WERI-Rb-1 (cell line): ENCODE measurements around the gene AMHR2.

Experiments used
- DNase-seq: peaks from one replicate; pipeline ENCODE4 v3.0.0-alpha.2; 2020
- H3K27ac ChIP-seq: fragments of 250-450 bp; sonication (Bioruptor Pico); 2 replicates; pipeline ENCODE4 v1.5.1; 2020; ENCODE audit warnings: mild to moderate bottlenecking, moderate library complexity
- H3K27me3 ChIP-seq: fragments of 250-450 bp; sonication (Bioruptor Pico); 2 replicates; pipeline ENCODE4 v1.5.1; 2021; ENCODE audit warnings: mild to moderate bottlenecking, low read depth, moderate library complexity; ENCODE audit not compliant: insufficient read depth, severe bottlenecking
- H3K36me3 ChIP-seq: fragments of 250-450 bp; sonication (Bioruptor Pico); 2 replicates; pipeline ENCODE4 v1.5.1; 2020; ENCODE audit warnings: mild to moderate bottlenecking, moderate library complexity
- H3K4me3 ChIP-seq: 2 replicates; pipeline ENCODE4 v1.5.1; 2011; ENCODE audit warnings: low read depth, mild to moderate bottlenecking, control low read depth, low read length
- H3K9me3 ChIP-seq: fragments of 250-450 bp; sonication (Bioruptor Pico); 2 replicates; pipeline ENCODE4 v1.5.1; 2021; ENCODE audit warnings: mild to moderate bottlenecking, moderate library complexity; ENCODE audit not compliant: severe bottlenecking
- CTCF ChIP-seq: IDR thresholded peaks from 2 replicates; pipeline ENCODE4 v1.5.1; 2011; ENCODE audit warnings: low read depth, mild to moderate bottlenecking, control low read depth, inconsistent platforms, low read length

The AMHR2 gene

GRCh38 chr12:53463802-53464560, 40.3 kb downstream of the AMHR2 start:
- no peak for TF ChIP-seq CTCF
- no peak for DNase-seq
- H3K36me3 ChIP-seq, result peaks cover 99% of the 10 kb centered on the region
- H3K4me3 ChIP-seq, result no peak overlapping the region
- no peak overlapping the region for H3K27ac ChIP-seq
- H3K9me3 ChIP-seq, result no peaks in the 10 kb centered on the region
- H3K27me3 ChIP-seq, result no peaks in the 10 kb centered on the region

- no peak overlapping the region for H3K4me3 ChIP-seq
- H3K9me3 ChIP-seq, result no peaks in the 10 kb centered on the region
- no peak for TF ChIP-seq CTCF
- no peak overlapping the region for H3K27ac ChIP-seq
- DNase-seq, result no peak
- no peaks in the 10 kb centered on the region for H3K27me3 ChIP-seq
- peaks cover 99% of the 10 kb centered on the region for H3K36me3 ChIP-seq
Observed at GRCh38 chr12:53464685-53465418, 41.2 kb downstream of the AMHR2 start.

- no peak overlapping the region for H3K27ac ChIP-seq
Observed at GRCh38 chr12:53465679-53466078, 42.0 kb downstream of the AMHR2 start.

GRCh38 chr12:53466640-53467039, 43.0 kb downstream of the AMHR2 start:
- Histone ChIP-seq H3K27ac (no peak overlapping the region), H3K4me3 (no peak overlapping the region), H3K36me3 (peaks cover 96% of the 10 kb centered on the region), H3K27me3 (no peaks in the 10 kb centered on the region), H3K9me3 (no peaks in the 10 kb centered on the region)
- DNase-seq, result no peak
- TF ChIP-seq CTCF, result no peak

More at GRCh38 chr12:53465679-53466078, 42.0 kb downstream of the AMHR2 start:
- no peak for TF ChIP-seq CTCF
- Histone ChIP-seq H3K9me3 (no peaks in the 10 kb centered on the region), H3K36me3 (peaks cover 98% of the 10 kb centered on the region), H3K27me3 (no peaks in the 10 kb centered on the region), H3K4me3 (no peak overlapping the region)
- no peak for DNase-seq

GRCh38 chr12:53467082-53467481, 43.4 kb downstream of the AMHR2 start:
- no peak for DNase-seq
- TF ChIP-seq CTCF, result no peak
- Histone ChIP-seq H3K36me3 (peaks cover 96% of the 10 kb centered on the region), H3K4me3 (no peak overlapping the region), H3K9me3 (no peaks in the 10 kb centered on the region), H3K27ac (no peak overlapping the region), H3K27me3 (no peaks in the 10 kb centered on the region)
